ENCODE measurements around the gene SLAMF6.
"Not testable (repeated sequence)": the region's sequence is repeated elsewhere in the genome, so short reads cannot be mapped to it uniquely, and the experiment has no call there.

DNA sequence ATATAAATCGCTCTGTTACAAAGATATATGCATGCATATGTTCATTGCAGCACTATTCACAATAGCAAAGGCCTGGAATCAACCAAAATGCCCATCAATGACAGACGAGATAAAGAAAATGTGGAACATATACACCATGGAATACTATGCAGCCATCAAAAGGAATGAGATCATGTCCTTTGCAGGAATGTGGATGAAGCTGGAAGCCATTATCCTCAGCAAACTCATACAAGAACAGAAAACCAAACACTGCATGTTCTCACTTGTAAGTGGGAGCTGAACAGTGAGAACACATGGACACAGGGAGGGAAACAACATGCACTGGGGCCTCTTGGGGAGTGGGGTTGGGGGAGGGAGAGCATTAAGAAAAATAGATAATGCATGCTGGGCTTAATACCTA, 5.5 kb downstream of the SLAMF6 start:
- TF ChIP-seq, protein P1, sequence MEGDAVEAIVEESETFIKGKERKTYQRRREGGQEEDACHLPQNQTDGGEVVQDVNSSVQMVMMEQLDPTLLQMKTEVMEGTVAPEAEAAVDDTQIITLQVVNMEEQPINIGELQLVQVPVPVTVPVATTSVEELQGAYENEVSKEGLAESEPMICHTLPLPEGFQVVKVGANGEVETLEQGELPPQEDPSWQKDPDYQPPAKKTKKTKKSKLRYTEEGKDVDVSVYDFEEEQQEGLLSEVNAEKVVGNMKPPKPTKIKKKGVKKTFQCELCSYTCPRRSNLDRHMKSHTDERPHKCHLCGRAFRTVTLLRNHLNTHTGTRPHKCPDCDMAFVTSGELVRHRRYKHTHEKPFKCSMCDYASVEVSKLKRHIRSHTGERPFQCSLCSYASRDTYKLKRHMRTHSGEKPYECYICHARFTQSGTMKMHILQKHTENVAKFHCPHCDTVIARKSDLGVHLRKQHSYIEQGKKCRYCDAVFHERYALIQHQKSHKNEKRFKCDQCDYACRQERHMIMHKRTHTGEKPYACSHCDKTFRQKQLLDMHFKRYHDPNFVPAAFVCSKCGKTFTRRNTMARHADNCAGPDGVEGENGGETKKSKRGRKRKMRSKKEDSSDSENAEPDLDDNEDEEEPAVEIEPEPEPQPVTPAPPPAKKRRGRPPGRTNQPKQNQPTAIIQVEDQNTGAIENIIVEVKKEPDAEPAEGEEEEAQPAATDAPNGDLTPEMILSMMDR (IDR thresholded peaks at IDR 0.05; ENCODE audit: low read depth, low read length, missing input control): not testable (repeated sequence)
- not testable (repeated sequence) for TF ChIP-seq TAF1 (conservative IDR thresholded peaks at IDR 0.05)
- TF ChIP-seq, protein P2, sequence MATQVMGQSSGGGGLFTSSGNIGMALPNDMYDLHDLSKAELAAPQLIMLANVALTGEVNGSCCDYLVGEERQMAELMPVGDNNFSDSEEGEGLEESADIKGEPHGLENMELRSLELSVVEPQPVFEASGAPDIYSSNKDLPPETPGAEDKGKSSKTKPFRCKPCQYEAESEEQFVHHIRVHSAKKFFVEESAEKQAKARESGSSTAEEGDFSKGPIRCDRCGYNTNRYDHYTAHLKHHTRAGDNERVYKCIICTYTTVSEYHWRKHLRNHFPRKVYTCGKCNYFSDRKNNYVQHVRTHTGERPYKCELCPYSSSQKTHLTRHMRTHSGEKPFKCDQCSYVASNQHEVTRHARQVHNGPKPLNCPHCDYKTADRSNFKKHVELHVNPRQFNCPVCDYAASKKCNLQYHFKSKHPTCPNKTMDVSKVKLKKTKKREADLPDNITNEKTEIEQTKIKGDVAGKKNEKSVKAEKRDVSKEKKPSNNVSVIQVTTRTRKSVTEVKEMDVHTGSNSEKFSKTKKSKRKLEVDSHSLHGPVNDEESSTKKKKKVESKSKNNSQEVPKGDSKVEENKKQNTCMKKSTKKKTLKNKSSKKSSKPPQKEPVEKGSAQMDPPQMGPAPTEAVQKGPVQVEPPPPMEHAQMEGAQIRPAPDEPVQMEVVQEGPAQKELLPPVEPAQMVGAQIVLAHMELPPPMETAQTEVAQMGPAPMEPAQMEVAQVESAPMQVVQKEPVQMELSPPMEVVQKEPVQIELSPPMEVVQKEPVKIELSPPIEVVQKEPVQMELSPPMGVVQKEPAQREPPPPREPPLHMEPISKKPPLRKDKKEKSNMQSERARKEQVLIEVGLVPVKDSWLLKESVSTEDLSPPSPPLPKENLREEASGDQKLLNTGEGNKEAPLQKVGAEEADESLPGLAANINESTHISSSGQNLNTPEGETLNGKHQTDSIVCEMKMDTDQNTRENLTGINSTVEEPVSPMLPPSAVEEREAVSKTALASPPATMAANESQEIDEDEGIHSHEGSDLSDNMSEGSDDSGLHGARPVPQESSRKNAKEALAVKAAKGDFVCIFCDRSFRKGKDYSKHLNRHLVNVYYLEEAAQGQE (IDR thresholded peaks at IDR 0.05): not testable (repeated sequence)

Measured in liver (tissue), 3 donors.